Measurements from ENCODE around the gene EPC1. TPM values are rescaled to one million over a fixed set of nuclear protein-coding genes. Genes with fewer than 3 reads are reported as not detected.
"Not testable (repeated sequence)": the region's sequence is repeated elsewhere in the genome, so short reads cannot be mapped to it uniquely, and the experiment has no call there.

The EPC1 gene
- total RNA-seq, 5 donors from 2014 or later (not counting 1 experiment from before 2014, with no cell fraction given) = 88.0 to 161 (median 101) TPM

DNA sequence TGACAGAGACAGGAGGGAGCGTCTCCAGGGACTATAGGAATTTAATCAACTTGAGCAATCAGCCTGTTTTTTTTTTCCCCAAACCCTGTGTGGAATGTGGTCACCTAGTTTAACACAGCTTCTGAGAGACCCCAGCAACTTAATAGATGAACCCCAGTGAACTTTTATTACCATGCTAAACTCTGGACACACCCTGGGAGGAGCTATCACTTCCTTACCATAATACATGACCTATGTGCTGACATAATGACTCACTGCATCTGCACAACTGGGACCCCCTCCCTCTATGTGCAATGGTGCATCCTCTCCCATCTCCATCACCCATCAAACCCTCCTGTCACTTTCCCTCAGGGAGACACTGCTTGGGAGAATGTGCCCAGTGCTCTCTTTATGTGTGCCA lies 83.7 kb downstream of the EPC1 start:
- H3K4me1 Mint-ChIP-seq = peaks cover 0 to 4% (median 3%) of the 10 kb centered on the region in 3 donors
- DNase-seq (no peak), ATAC-seq (replicated peaks in 1 of 4) (peak; percentile 33 to 40 (median 37))
- no peaks in the 10 kb centered on the region for H3K9me3 Mint-ChIP-seq
- Histone ChIP-seq H3K27ac (ENCODE audit: low read length) (no peak overlapping the region), H3K4me3 (ENCODE audit: control insufficient read depth in 1 of 2, extremely low read depth in 1 of 2, low read length in 1 of 2) (no peak overlapping the region), H3K36me3 (ENCODE audit: control insufficient read depth in 2 of 2, extremely low read depth in 1 of 2, insufficient read depth in 1 of 2, low read length in 1 of 2) (peaks cover 0 to 13% of the 10 kb centered on the region in 2 donors), H3K4me1 (ENCODE audit: control insufficient read depth in 1 of 2, extremely low read depth in 1 of 2, insufficient read depth in 2 of 2, low read length in 2 of 2) (no peaks in the 10 kb centered on the region), H3K27me3 (replicated peaks in 1 of 2; ENCODE audit: control insufficient read depth in 2 of 2, extremely low read depth in 1 of 2, insufficient read depth in 2 of 2, low read length in 1 of 2) (no peaks in the 10 kb centered on the region), H3K9me3 (no peaks in the 10 kb centered on the region)
- ChIA-PET POLR2A (no interaction called here), CTCF (no interaction called here)
- H3K27ac Mint-ChIP-seq = no peak overlapping the region
- no peak overlapping the region for H3K4me3 Mint-ChIP-seq
- H3K27me3 Mint-ChIP-seq = no peaks in the 10 kb centered on the region
- WGBS (ENCODE audit: insufficient coverage) = no CpG with 5 or more reads among the region's 1 CpG
- peaks cover 13% of the 10 kb centered on the region for H3K36me3 Mint-ChIP-seq

- no peak overlapping the region for H3K27ac ChIP-seq (ENCODE audit: low read length)
- H3K4me3 ChIP-seq (ENCODE audit: control insufficient read depth in 1 of 2, extremely low read depth in 1 of 2, low read length in 1 of 2) = no peak overlapping the region
- no peaks in the 10 kb centered on the region for H3K36me3 ChIP-seq (ENCODE audit: control insufficient read depth in 2 of 2, extremely low read depth in 1 of 2, insufficient read depth in 1 of 2, low read length in 1 of 2)
- peaks cover 7 to 10% (median 8%) of the 10 kb centered on the region in 3 donors for H3K4me1 Mint-ChIP-seq
- WGBS (ENCODE audit: insufficient coverage) = no CpG with 5 or more reads among the region's 4 CpGs
- no peaks in the 10 kb centered on the region for H3K36me3 Mint-ChIP-seq
- no peaks in the 10 kb centered on the region for H3K9me3 ChIP-seq
- no peak overlapping the region for H3K27ac Mint-ChIP-seq
- H3K4me3 Mint-ChIP-seq = no peak overlapping the region
- H3K9me3 Mint-ChIP-seq = no peaks in the 10 kb centered on the region
- ATAC-seq (replicated peaks in 1 of 4) = no peak
- peaks cover 0 to 2% of the 10 kb centered on the region in 2 experiments for H3K4me1 ChIP-seq (ENCODE audit: control insufficient read depth in 1 of 2, extremely low read depth in 1 of 2, insufficient read depth in 2 of 2, low read length in 2 of 2)
- ChIA-PET CTCF (interaction anchor here (0.6 to 0.7 kb wide), 7 partner anchors 36 to 1821 kb away, joined by 3 to 6 read pairs (median 3); no protein-coding TSS in a partner anchor), POLR2A (interaction anchor here in 1 of 2 donors (0.7 kb wide), 1 partner anchor 528 kb away, joined by 6 read pairs; no protein-coding TSS in a partner anchor)
- DNase-seq = no peak
- no peaks in the 10 kb centered on the region for H3K27me3 ChIP-seq (replicated peaks in 1 of 2; ENCODE audit: control insufficient read depth in 2 of 2, extremely low read depth in 1 of 2, insufficient read depth in 2 of 2, low read length in 1 of 2)
- H3K27me3 Mint-ChIP-seq = no peaks in the 10 kb centered on the region
These were observed 87.4 kb downstream of the EPC1 start for GRCh38 chr10:32259551-32259950.

GRCh38 chr10:32256613-32257437 lies 90.1 kb downstream of the EPC1 start:
- H3K36me3 Mint-ChIP-seq = no peaks in the 10 kb centered on the region
- Histone ChIP-seq H3K27ac (ENCODE audit: low read length) (no peak overlapping the region), H3K27me3 (replicated peaks in 1 of 2; ENCODE audit: control insufficient read depth in 2 of 2, extremely low read depth in 1 of 2, insufficient read depth in 2 of 2, low read length in 1 of 2) (no peaks in the 10 kb centered on the region), H3K9me3 (no peaks in the 10 kb centered on the region), H3K4me3 (ENCODE audit: control insufficient read depth in 1 of 2, extremely low read depth in 1 of 2, low read length in 1 of 2) (no peak overlapping the region), H3K36me3 (ENCODE audit: control insufficient read depth in 2 of 2, extremely low read depth in 1 of 2, insufficient read depth in 1 of 2, low read length in 1 of 2) (no peaks in the 10 kb centered on the region), H3K4me1 (ENCODE audit: control insufficient read depth in 1 of 2, extremely low read depth in 1 of 2, insufficient read depth in 2 of 2, low read length in 2 of 2) (peaks cover 0 to 2% of the 10 kb centered on the region in 2 experiments)
- WGBS (ENCODE audit: insufficient coverage) = 78% methylated on average over 4 of the region's 12 CpGs
- no peak overlapping the region for H3K4me3 Mint-ChIP-seq
- peak overlapping the region in 1 of 2 donors; percentile 19 for H3K27ac Mint-ChIP-seq
- CTCF ChIA-PET = interaction anchor here (0.5 to 2.3 kb wide), 15 partner anchors 8 to 212 kb away, joined by 3 to 23 read pairs (median 4); no protein-coding TSS in a partner anchor
- ATAC-seq (replicated peaks in 1 of 4) (peak; percentile 67 to 77 (median 70)), DNase-seq (peak; percentile 24 to 83 (median 55))
- H3K4me1 Mint-ChIP-seq = peaks cover 5 to 7% (median 5%) of the 10 kb centered on the region in 3 donors
- H3K9me3 Mint-ChIP-seq = no peaks in the 10 kb centered on the region
- no peaks in the 10 kb centered on the region for H3K27me3 Mint-ChIP-seq
- POLR2A ChIA-PET = interaction anchor here in 1 of 2 donors (0.6 kb wide), 2 partner anchors 116 to 121 kb away, joined by 3 read pairs; no protein-coding TSS in a partner anchor

DNA sequence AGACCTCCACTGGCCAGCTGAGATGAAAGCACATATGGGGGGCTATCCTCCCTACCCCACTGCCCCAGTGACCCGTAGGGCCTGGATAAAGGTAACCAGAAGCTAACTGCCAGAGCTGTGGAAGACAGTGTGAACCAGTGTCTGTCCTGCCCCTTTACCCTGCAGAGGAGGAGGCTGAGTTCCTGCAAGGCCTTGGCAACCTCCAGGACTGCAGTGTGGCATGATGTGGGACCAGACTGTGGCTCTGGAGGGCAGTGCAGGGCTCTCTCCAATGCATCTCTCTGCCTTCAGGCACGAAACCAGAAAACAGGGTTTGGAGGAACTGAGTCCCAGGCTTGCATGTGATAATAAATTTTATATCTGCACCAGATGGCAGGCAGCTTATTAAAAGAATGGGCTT lies 93.1 kb downstream of the EPC1 start:
- peaks cover 0 to 5% of the 10 kb centered on the region in 2 experiments for H3K4me1 ChIP-seq (ENCODE audit: control insufficient read depth in 1 of 2, extremely low read depth in 1 of 2, insufficient read depth in 2 of 2, low read length in 2 of 2)
- H3K4me3 ChIP-seq (ENCODE audit: control insufficient read depth in 1 of 2, extremely low read depth in 1 of 2, low read length in 1 of 2) = no peak overlapping the region
- no peaks in the 10 kb centered on the region for H3K36me3 ChIP-seq (ENCODE audit: control insufficient read depth in 2 of 2, extremely low read depth in 1 of 2, insufficient read depth in 1 of 2, low read length in 1 of 2)
- Mint-ChIP-seq H3K4me1 (peaks cover 7 to 16% (median 11%) of the 10 kb centered on the region in 3 donors), H3K36me3 (no peaks in the 10 kb centered on the region), H3K9me3 (no peaks in the 10 kb centered on the region), H3K27me3 (no peaks in the 10 kb centered on the region), H3K4me3 (no peak overlapping the region), H3K27ac (no peak overlapping the region)
- POLR2A ChIA-PET = no interaction called here
- H3K9me3 ChIP-seq = no peaks in the 10 kb centered on the region
- CTCF ChIA-PET = no interaction called here
- ATAC-seq (replicated peaks in 1 of 4) (peak in 1 of 4 experiments; percentile 19), DNase-seq (no peak)
- 100% methylated on average over 1 of the region's 2 CpGs for whole genome bisulfite sequencing (ENCODE audit: insufficient coverage)
- no peaks in the 10 kb centered on the region for H3K27me3 ChIP-seq (replicated peaks in 1 of 2; ENCODE audit: control insufficient read depth in 2 of 2, extremely low read depth in 1 of 2, insufficient read depth in 2 of 2, low read length in 1 of 2)
- H3K27ac ChIP-seq (ENCODE audit: low read length) = no peak overlapping the region

GRCh38 chr10:32253276-32253675 lies 93.7 kb downstream of the EPC1 start:
- Histone ChIP-seq H3K27me3 (replicated peaks in 1 of 2; ENCODE audit: control insufficient read depth in 2 of 2, extremely low read depth in 1 of 2, insufficient read depth in 2 of 2, low read length in 1 of 2) (no peaks in the 10 kb centered on the region), H3K36me3 (ENCODE audit: control insufficient read depth in 2 of 2, extremely low read depth in 1 of 2, insufficient read depth in 1 of 2, low read length in 1 of 2) (no peaks in the 10 kb centered on the region), H3K4me3 (ENCODE audit: control insufficient read depth in 1 of 2, extremely low read depth in 1 of 2, low read length in 1 of 2) (no peak overlapping the region), H3K9me3 (no peaks in the 10 kb centered on the region), H3K4me1 (ENCODE audit: control insufficient read depth in 1 of 2, extremely low read depth in 1 of 2, insufficient read depth in 2 of 2, low read length in 2 of 2) (peaks cover 0 to 5% of the 10 kb centered on the region in 2 experiments), H3K27ac (ENCODE audit: low read length) (no peak overlapping the region)
- Mint-ChIP-seq H3K27ac (no peak overlapping the region), H3K4me3 (no peak overlapping the region), H3K9me3 (no peaks in the 10 kb centered on the region), H3K36me3 (no peaks in the 10 kb centered on the region), H3K4me1 (peaks cover 7 to 16% (median 11%) of the 10 kb centered on the region in 3 donors), H3K27me3 (no peaks in the 10 kb centered on the region)
- no peak for DNase-seq
- POLR2A ChIA-PET = no interaction called here
- CTCF ChIA-PET = no interaction called here
- no peak for ATAC-seq (replicated peaks in 1 of 4)
- 94% methylated on average over 2 of the region's 4 CpGs for WGBS (ENCODE audit: insufficient coverage)

DNA sequence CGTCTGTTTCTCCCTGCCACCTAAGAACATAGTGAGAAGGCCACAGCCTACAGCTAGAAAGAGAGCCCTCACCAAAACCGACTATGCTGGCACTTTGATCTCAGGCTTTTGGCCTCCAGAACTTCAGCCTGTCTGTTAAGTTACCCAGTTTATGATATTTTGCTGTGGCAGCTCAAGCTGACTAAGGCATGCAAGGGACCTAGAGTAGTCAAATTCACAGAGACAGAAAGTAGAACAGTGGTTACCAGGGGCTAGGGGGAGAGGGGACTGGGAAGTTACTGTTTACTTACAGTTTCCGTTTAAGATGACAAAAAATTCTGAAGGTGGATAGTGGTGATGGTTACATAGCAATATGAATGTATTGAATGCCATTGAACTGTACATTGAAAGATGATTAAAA lies 96.5 kb downstream of the EPC1 start:
- not testable (repeated sequence) for H3K36me3 Mint-ChIP-seq; H3K9me3 ChIP-seq; H3K27me3 ChIP-seq (replicated peaks in 1 of 2; ENCODE audit: control insufficient read depth in 2 of 2, extremely low read depth in 1 of 2, insufficient read depth in 2 of 2, low read length in 1 of 2); H3K27me3 Mint-ChIP-seq; H3K9me3 Mint-ChIP-seq; H3K36me3 ChIP-seq (ENCODE audit: control insufficient read depth in 2 of 2, extremely low read depth in 1 of 2, insufficient read depth in 1 of 2, low read length in 1 of 2); H3K27ac ChIP-seq (ENCODE audit: low read length); H3K4me3 Mint-ChIP-seq; H3K4me3 ChIP-seq (ENCODE audit: control insufficient read depth in 1 of 2, extremely low read depth in 1 of 2, low read length in 1 of 2); H3K4me1 Mint-ChIP-seq; H3K4me1 ChIP-seq (ENCODE audit: control insufficient read depth in 1 of 2, extremely low read depth in 1 of 2, insufficient read depth in 2 of 2, low read length in 2 of 2); DNase-seq
- H3K27ac Mint-ChIP-seq = peak overlapping the region; percentile 57 to 58
- ChIA-PET CTCF (interaction anchor here in 1 of 2 donors (0.5 to 1.9 kb wide), 7 partner anchors 8 to 141 kb away, joined by 3 to 8 read pairs (median 3); no protein-coding TSS in a partner anchor), POLR2A (interaction anchor here (0.6 to 0.9 kb wide), 3 partner anchors 8 to 180 kb away, joined by 4 to 16 read pairs (median 9); no protein-coding TSS in a partner anchor)
- ATAC-seq (replicated peaks in 1 of 4) = peak in 2 of 4 experiments; percentile 52 to 55
- no CpG with 5 or more reads among the region's 3 CpGs for WGBS (ENCODE audit: insufficient coverage)
